Measurements from ENCODE around the gene POU4F3. TPM values are rescaled to one million over a fixed set of nuclear protein-coding genes. Genes with fewer than 3 reads are reported as not detected.

The POU4F3 gene
- total and polyA plus RNA-seq, 2 of the 8 experiments (the other 6 are each of a cell fraction or from before 2014, with no cell fraction given) = 0.09 TPM; not detected in 1

- TF ChIP-seq SIN3A (conservative IDR thresholded peaks at IDR 0.05 in 1 of 2, IDR thresholded peaks at IDR 0.05 in 1 of 2; ENCODE audit: low read depth in 1 of 2, low read length in 2 of 2) = no peak
- TF ChIP-seq SP4 (IDR thresholded peaks at IDR 0.05; ENCODE audit: low read length) = no peak
- no peak for TF ChIP-seq CTBP2 (IDR thresholded peaks at IDR 0.05; ENCODE audit: borderline replicate concordance, insufficient read depth, insufficient read length, low read length)
- no peak for TF ChIP-seq FOSL1 (IDR thresholded peaks at IDR 0.05; ENCODE audit: insufficient read depth, low read depth, low read length)
- no peak for TF ChIP-seq SRF (IDR thresholded peaks at IDR 0.05; ENCODE audit: low read depth, low read length)
- TF ChIP-seq TBP (IDR thresholded peaks at IDR 0.05; ENCODE audit: low read depth, low read length) = no peak
- no peak for TF ChIP-seq POLR2A (IDR thresholded peaks at IDR 0.05; ENCODE audit: control extremely low read depth in 1 of 2, low read depth in 2 of 2, low read length in 2 of 2)
Measured at GRCh38 chr5:146311278-146311677, 27.4 kb upstream of the POU4F3 start (continued).

Measured in H1 (cell line).